SH-SY5Y (cell line): Measurements from ENCODE around the gene ADAM12.

Source experiments
- GATA2 ChIP-seq: IDR thresholded peaks from 2 replicates; pipeline ENCODE4 v1.6.1; 2011; ENCODE audit warnings: mild to moderate bottlenecking, low read depth, low read length
- GATA3 ChIP-seq: IDR thresholded peaks from 2 replicates; pipeline ENCODE4 v1.6.1; 2011; ENCODE audit warnings: low read depth, mild to moderate bottlenecking, low read length, moderate library complexity

- TF ChIP-seq GATA3 (no peak), GATA2 (no peak)
Observed at GRCh38 chr10:126046831-126047230, 341.4 kb downstream of the ADAM12 start.
